ENCODE results near the gene DENND2C. TPM values are rescaled to one million over a fixed set of nuclear protein-coding genes. Genes with fewer than 3 reads are reported as not detected.

DENND2C gene
- total and polyA plus RNA-seq, 12 donors, result 0.91 to 4.2 (median 1.9) TPM

DNA sequence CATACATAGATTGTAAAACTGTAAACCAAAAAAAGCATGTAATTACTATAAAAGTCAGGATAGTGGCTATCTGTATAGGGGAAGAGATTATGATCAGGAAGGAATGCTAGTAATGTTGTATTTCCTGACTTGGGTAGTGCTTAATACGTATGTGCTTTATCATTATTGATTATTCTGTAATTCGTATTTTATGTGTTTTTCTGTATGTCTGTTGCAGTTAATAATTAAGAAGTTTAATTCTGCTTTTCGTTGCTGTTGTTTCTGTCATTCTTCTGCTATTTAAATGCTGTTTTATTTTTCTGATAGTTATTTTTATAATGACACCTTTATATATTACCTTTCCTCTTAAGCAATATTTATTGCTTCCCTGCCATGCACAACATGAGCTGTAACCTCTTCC is 129.6 kb downstream of the DENND2C start:
- DNase-seq, result no peak
- TF ChIP-seq POLR2A (IDR thresholded peaks at IDR 0.05) (no peak), CTCF (IDR thresholded peaks at IDR 0.05) (no peak)
- 45 to 54% (median 50%) methylated on average over 3 of the region's 3 CpGs for WGBS, 4 donors
- intact Hi-C loops (cut with DNase I), result no loop called here
- no peak overlapping the region for H3K27ac ChIP-seq
- H3K4me3 ChIP-seq, result no peak overlapping the region
- no peaks in the 10 kb centered on the region for H3K36me3 ChIP-seq (replicated peaks in 1 of 2)
- no peaks in the 10 kb centered on the region for H3K4me1 ChIP-seq (replicated peaks in 1 of 2)
- H3K27me3 ChIP-seq, result no peaks in the 10 kb centered on the region
- H3K9me3 ChIP-seq (replicated peaks in 1 of 3), result no peaks in the 10 kb centered on the region

GRCh38 chr1:114536043-114536442 is 133.8 kb downstream of the DENND2C start:
- no peak overlapping the region for H3K4me3 ChIP-seq
- no peaks in the 10 kb centered on the region for H3K9me3 ChIP-seq (replicated peaks in 1 of 3)
- no peak for DNase-seq
- no peaks in the 10 kb centered on the region for H3K4me1 ChIP-seq (replicated peaks in 1 of 2)
- no peaks in the 10 kb centered on the region for H3K27me3 ChIP-seq
- H3K36me3 ChIP-seq (replicated peaks in 1 of 2), result no peaks in the 10 kb centered on the region
- intact Hi-C loops (cut with DNase I), result no loop called here
- TF ChIP-seq POLR2A (IDR thresholded peaks at IDR 0.05), result no peak
- no peak for TF ChIP-seq CTCF (IDR thresholded peaks at IDR 0.05)
- 75 to 87% (median 83%) methylated on average over 7 of the region's 7 CpGs for WGBS, 4 donors
- H3K27ac ChIP-seq, result no peak overlapping the region

DNA sequence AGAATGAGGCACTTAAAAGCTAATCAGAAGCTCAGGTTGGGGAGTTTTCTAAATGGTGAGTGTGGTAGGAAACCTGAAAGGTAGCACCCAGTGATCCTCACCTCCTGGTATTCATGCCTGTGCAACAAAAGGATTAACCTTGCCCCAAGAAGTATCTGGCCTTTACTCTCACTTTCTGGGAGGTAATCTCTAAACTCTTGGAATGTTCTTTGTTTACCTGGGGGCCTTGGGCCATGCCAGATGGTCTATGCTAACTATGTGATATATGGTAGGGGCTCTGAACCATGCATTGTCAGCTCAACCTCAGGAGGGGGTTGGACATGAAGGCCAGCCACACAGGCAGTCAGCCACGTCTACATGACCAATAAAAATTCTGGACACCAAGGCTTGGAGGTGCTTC is 134.4 kb downstream of the DENND2C start:
- TF ChIP-seq POLR2A (IDR thresholded peaks at IDR 0.05), result no peak
- no peak for TF ChIP-seq CTCF (IDR thresholded peaks at IDR 0.05)
- H3K27me3 ChIP-seq, result no peaks in the 10 kb centered on the region
- H3K36me3 ChIP-seq (replicated peaks in 1 of 2), result no peaks in the 10 kb centered on the region
- no peak overlapping the region for H3K4me3 ChIP-seq
- no peak overlapping the region for H3K27ac ChIP-seq
- 41 to 83% (median 48%) methylated on average over 1 of the region's 1 CpG; no CpG with 5 or more reads in 1 of the 4 donors for WGBS, 4 donors
- no peaks in the 10 kb centered on the region for H3K9me3 ChIP-seq (replicated peaks in 1 of 3)
- H3K4me1 ChIP-seq (replicated peaks in 1 of 2), result no peaks in the 10 kb centered on the region
- DNase-seq, result no peak
- intact Hi-C loops (cut with DNase I), result no loop called here

Small RNA genes within 50 kb of the gene (small RNA-seq; reads per million reads assigned to genes)
- 0 reads per million in 2 donors for gene RN7SL432P

Other genes starting within 250 kb of the DENND2C start
- gene TRIM33, start 158.8 kb downstream of the DENND2C start, total RNA-seq, result 10 to 100 TPM; 18.2 to 49.0 (median 27.1) TPM
- 10 to 100 TPM; 13.8 to 28.3 (median 27.0) TPM for gene TRIM33, start 158.8 kb downstream of the DENND2C start, polyA plus RNA-seq
- 10 to 100 TPM; 15.5 to 65.6 (median 34.9) TPM for gene BCAS2, start 88.4 kb downstream of the DENND2C start, total RNA-seq
- gene BCAS2, start 88.4 kb downstream of the DENND2C start, polyA plus RNA-seq, result 10 to 100 TPM; 17.8 to 83.5 (median 21.0) TPM
- not detected for gene AMPD1, start 25.5 kb upstream of the DENND2C start, total RNA-seq
- gene AMPD1, start 25.5 kb upstream of the DENND2C start, polyA plus RNA-seq, result under 1 TPM in 2 of 3 donors, not detected in 1; 0.24 to 0.29 TPM
- 10 to 100 TPM; 12.5 to 46.6 (median 19.4) TPM for gene NRAS, start 46.7 kb upstream of the DENND2C start, total RNA-seq
- 10 to 100 TPM in 2 of 3 donors, 1 to 10 TPM in 1; 5.8 to 26.5 (median 10.1) TPM for gene NRAS, start 46.7 kb upstream of the DENND2C start, polyA plus RNA-seq
- 100 to 1,000 TPM; 289 to 775 (median 477) TPM for gene CSDE1, start 87.9 kb upstream of the DENND2C start, total RNA-seq
- gene CSDE1, start 87.9 kb upstream of the DENND2C start, polyA plus RNA-seq, result 100 to 1,000 TPM in 2 of 3 donors, 10 to 100 TPM in 1; 75.6 to 376 (median 104) TPM
- 10 to 100 TPM; 20.6 to 91.2 (median 36.5) TPM for gene SIKE1, start 110.6 kb upstream of the DENND2C start, total RNA-seq
- gene SIKE1, start 110.6 kb upstream of the DENND2C start, polyA plus RNA-seq, result 10 to 100 TPM in 2 of 3 donors, 1 to 10 TPM in 1; 9.9 to 23.2 (median 11.6) TPM
- gene SYCP1, start 184.8 kb upstream of the DENND2C start, total RNA-seq, result under 1 TPM in 1 of 9 donors, not detected in 8; 0.22 TPM
- gene SYCP1, start 184.8 kb upstream of the DENND2C start, polyA plus RNA-seq, result under 1 TPM in 1 of 3 donors, not detected in 2; 0.07 TPM

Measured in adrenal gland (tissue), 12 donors.